B cell (primary cell): Measurements from ENCODE around the gene TAF1D. TPM values are rescaled to one million over a fixed set of nuclear protein-coding genes. Genes with fewer than 3 reads are reported as not detected.

Experiments used
- ATAC-seq: fragments of 200-7000 bp; cut with Tn5 transposase; one replicate; pipeline ENCODE4 v1.10.0; 2021; ENCODE audit warnings: low read depth, mild to moderate bottlenecking, moderate number of reproducible peaks, moderate library complexity
- CTCF ChIA-PET: fragments of 350-600 bp; sonication (Branson Sonifier 250); formaldehyde crosslinking; loops from one replicate; lab custom pipeline; 2021; ENCODE audit warnings: antibody characterized with exemption, inconsistent platforms; lab: Charles Lee
- POLR2A ChIA-PET: fragments of 350-600 bp; sonication (Branson Sonifier 250); formaldehyde crosslinking; loops from one replicate; lab custom pipeline; 2021; ENCODE audit warnings: antibody characterized with exemption; lab: Charles Lee
- DNase-seq: peaks from one replicate; pipeline ENCODE4 v3.0.0; 2013
- H2AFZ ChIP-seq: 2 replicates; pipeline ENCODE4 v1.6.1; 2012; ENCODE audit warnings: mild to moderate bottlenecking, low read depth, low read length; ENCODE audit not compliant: insufficient read depth, poor library complexity, severe bottlenecking
- H3K27ac ChIP-seq, 2 donors: 1 replicate in 1 of 2; 2 replicates in 1 of 2; pipeline ENCODE4 v1.5.1; 2012 to 2013; ENCODE audit warnings: low read length in 2 of 2, mild to moderate bottlenecking in 2 of 2, moderate library complexity in 1 of 2
- H3K27me3 ChIP-seq, 4 experiments: fragments of 200-600 bp in 1 of 4; sonication (generic) in 1 of 4; replicated peaks in 1 of 4; 1 replicate in 2 of 4; 2 replicates in 2 of 4; pipeline versions ENCODE4 v1.6.1 to v1.7.0; 2013 to 2016; ENCODE audit warnings: low read length in 3 of 4, mild to moderate bottlenecking in 2 of 4, mixed read lengths in 1 of 4, moderate library complexity in 1 of 4; ENCODE audit not compliant: insufficient read depth in 4 of 4, control insufficient read depth in 3 of 4; ENCODE audit errors: control extremely low read depth in 1 of 4
- H3K36me3 ChIP-seq, 2 experiments: replicated peaks in 1 of 2; 1 replicate in 1 of 2; 2 replicates in 1 of 2; pipeline versions ENCODE4 v1.6.1 to v1.7.1; 2013; ENCODE audit warnings: low read length in 1 of 2; ENCODE audit not compliant: insufficient read depth in 2 of 2, control insufficient read depth in 1 of 2; ENCODE audit errors: control extremely low read depth in 1 of 2, extremely low read depth in 1 of 2
- H3K4me1 ChIP-seq, 2 donors: fragments of 200-600 bp in 1 of 2; sonication (generic) in 1 of 2; 1 replicate in 1 of 2; 2 replicates in 1 of 2; pipeline versions ENCODE4 v1.5.1 to v1.6.1; 2013 to 2017; ENCODE audit warnings: low read length in 2 of 2; ENCODE audit not compliant: control insufficient read depth in 2 of 2, insufficient read depth in 2 of 2
- H3K4me2 ChIP-seq: replicated peaks from 2 replicates; pipeline ENCODE3; 2012; ENCODE audit warnings: mild to moderate bottlenecking, low read depth, low read length; ENCODE audit not compliant: poor library complexity, severe bottlenecking
- H3K4me3 ChIP-seq, 5 experiments: fragments of 200-600 bp in 1 of 5; sonication (generic) in 1 of 5; 1 replicate in 3 of 5; 2 replicates in 2 of 5; pipeline versions ENCODE4 v1.5.1 to v1.7.0; 2011 to 2016; ENCODE audit warnings: low read length in 4 of 5, mild to moderate bottlenecking in 4 of 5, low read depth in 2 of 5, control low read depth in 1 of 5, moderate library complexity in 1 of 5; ENCODE audit not compliant: insufficient read depth in 1 of 5; ENCODE audit errors: control extremely low read depth in 1 of 5, extremely low read depth in 1 of 5
- H3K79me2 ChIP-seq: fragments of 200-600 bp; sonication (generic); one replicate; pipeline ENCODE4 v1.6.0; 2016; ENCODE audit warnings: low read length; ENCODE audit not compliant: control insufficient read depth, insufficient read depth
- H3K9ac ChIP-seq: fragments of 200-600 bp; sonication (generic); 2 replicates; pipeline ENCODE4 v1.6.1; 2017; ENCODE audit warnings: mild to moderate bottlenecking, low read length, moderate library complexity
- H3K9me3 ChIP-seq, 3 donors: one replicate each; pipeline versions ENCODE4 v1.6.1 to v1.7.1; 2013; ENCODE audit warnings: low read length in 2 of 3; ENCODE audit not compliant: control insufficient read depth in 2 of 3, insufficient read depth in 1 of 3; ENCODE audit errors: control extremely low read depth in 1 of 3
- H4K20me1 ChIP-seq: 2 replicates; pipeline ENCODE4 v1.6.0; 2012; ENCODE audit warnings: mild to moderate bottlenecking, low read length; ENCODE audit not compliant: insufficient read depth, control insufficient read depth, poor library complexity, severe bottlenecking
- H3K27ac Mint-ChIP-seq: one replicate; pipeline ENCODE4 v1.8.0; 2021; ENCODE audit warnings: mixed read lengths
- H3K27me3 Mint-ChIP-seq: one replicate; pipeline ENCODE4 v1.8.0; 2021; ENCODE audit warnings: mixed read lengths
- H3K4me1 Mint-ChIP-seq: one replicate; pipeline ENCODE4 v1.8.0; 2021; ENCODE audit warnings: mixed read lengths
- H3K4me3 Mint-ChIP-seq: one replicate; pipeline ENCODE4 v1.8.0; 2021; ENCODE audit warnings: mixed read lengths
- H3K9me3 Mint-ChIP-seq: one replicate; pipeline ENCODE4 v1.8.0; 2022; ENCODE audit warnings: mixed read lengths; ENCODE audit not compliant: insufficient read depth
- CTCF ChIP-seq: fragments of 200-600 bp; IDR thresholded peaks from one replicate; pipeline ENCODE4 v1.8.0; 2022; ENCODE audit warnings: antibody characterized with exemption, mild to moderate bottlenecking
- EZH2 ChIP-seq: IDR thresholded peaks from 2 replicates; pipeline ENCODE4 v1.6.1; 2012; ENCODE audit warnings: borderline replicate concordance, low read depth, mild to moderate bottlenecking, moderate library complexity, low read length; ENCODE audit not compliant: insufficient read depth, poor library complexity, severe bottlenecking
- WGBS: methylation state at CpG from one replicate; pipeline ENCODE4 v1.1.5; 2013; ENCODE audit warnings: missing lambda C conversion rate; ENCODE audit not compliant: insufficient coverage; 5-methylcytosine and 5-hydroxymethylcytosine counted together
- intact Hi-C: fragments of 100-400 bp; cut with micrococcal nuclease; formaldehyde crosslinking; loops from one replicate; pipeline ENCODE4 v1.10.0; 2022
- polyA plus RNA-seq: library from polyadenylated mRNA; depleted of rRNA; stranded (reverse); fragments of >200 nt; gene quantifications from 2 replicates; pipeline ENCODE4 v1.2.3, GENCODE V29; 2012
- total RNA-seq, 2 donors: library from RNA; stranded (reverse); fragments of 120-200 nt in 1 of 2; gene quantifications; 1 replicate in 1 of 2; 2 replicates in 1 of 2; pipeline versions ENCODE4 v1.2.3 to v1.2.4, GENCODE V29; 2013 to 2022

The TAF1D gene
- total and polyA plus RNA-seq, 2 donors (not counting 1 experiment from before 2014, with no cell fraction given), result 127 to 230 TPM

- Histone ChIP-seq H3K27me3 (no peaks in the 10 kb centered on the region), H4K20me1 (no peaks in the 10 kb centered on the region), H3K9me3 (peaks cover 0 to 7% (median 0%) of the 10 kb centered on the region in 3 donors), H3K36me3 (peaks cover 0 to 21% of the 10 kb centered on the region in 2 experiments), H3K4me1 (no peaks in the 10 kb centered on the region), H3K79me2 (no peaks in the 10 kb centered on the region), H3K27ac (no peak overlapping the region), H3K4me2 (no peak overlapping the region), H3K4me3 (no peak overlapping the region), H3K9ac (no peak overlapping the region), H2AFZ (no peak overlapping the region)
- H3K27ac Mint-ChIP-seq, result no peak overlapping the region
- no peak overlapping the region for H3K4me3 Mint-ChIP-seq
- intact Hi-C loops, result no loop called here
- H3K4me1 Mint-ChIP-seq, result no peaks in the 10 kb centered on the region
- TF ChIP-seq CTCF, result no peak
- no peak for TF ChIP-seq EZH2
- no peak for DNase-seq
- ChIA-PET CTCF (no interaction called here), POLR2A (no interaction called here)
- no peaks in the 10 kb centered on the region for H3K27me3 Mint-ChIP-seq
- 100% methylated on average over 1 of the region's 3 CpGs for WGBS
- no peak for ATAC-seq
- H3K9me3 Mint-ChIP-seq, result no peaks in the 10 kb centered on the region
Observed at GRCh38 chr11:93767018-93767417, 25.7 kb upstream of the TAF1D start.

DNA sequence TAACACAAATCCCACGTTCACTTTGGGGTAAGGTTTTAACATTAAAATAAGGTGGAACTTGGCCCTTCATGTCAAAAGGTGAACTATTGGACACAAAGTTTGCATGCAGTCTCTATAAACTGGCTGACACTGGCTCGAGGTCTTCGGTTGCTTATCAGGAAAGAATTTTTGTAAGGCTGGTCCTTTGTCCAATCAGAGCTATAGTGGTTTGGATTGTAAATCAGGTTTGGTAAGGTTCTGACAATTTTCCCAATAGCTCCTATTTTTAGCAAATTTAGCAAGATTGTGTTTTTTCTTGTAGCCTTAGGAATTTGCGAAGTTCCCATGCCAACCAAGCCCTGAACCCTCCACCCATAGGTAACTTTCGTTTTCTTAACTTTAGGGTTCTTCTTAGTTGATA is 25.2 kb upstream of the TAF1D start:
- ChIA-PET CTCF (no interaction called here), POLR2A (no interaction called here)
- Histone ChIP-seq H2AFZ (no peak overlapping the region), H3K4me3 (no peak overlapping the region), H3K36me3 (peaks cover 0 to 21% of the 10 kb centered on the region in 2 experiments), H3K4me2 (no peak overlapping the region), H3K4me1 (no peaks in the 10 kb centered on the region), H4K20me1 (no peaks in the 10 kb centered on the region), H3K9me3 (peaks cover 0 to 5% (median 0%) of the 10 kb centered on the region in 3 donors), H3K27me3 (no peaks in the 10 kb centered on the region), H3K9ac (no peak overlapping the region), H3K27ac (no peak overlapping the region), H3K79me2 (no peaks in the 10 kb centered on the region)
- H3K4me3 Mint-ChIP-seq, result no peak overlapping the region
- intact Hi-C loops, result no loop called here
- 100% methylated on average over 3 of the region's 5 CpGs for WGBS
- TF ChIP-seq CTCF, result no peak
- TF ChIP-seq EZH2, result no peak
- ATAC-seq (no peak), DNase-seq (no peak)
- H3K4me1 Mint-ChIP-seq, result no peaks in the 10 kb centered on the region
- H3K27me3 Mint-ChIP-seq, result no peaks in the 10 kb centered on the region
- H3K9me3 Mint-ChIP-seq, result no peaks in the 10 kb centered on the region
- no peak overlapping the region for H3K27ac Mint-ChIP-seq
